GM12878 (cell line): Measurements from ENCODE around the gene GPR171. TPM values are rescaled to one million over a fixed set of nuclear protein-coding genes. Genes with fewer than 3 reads are reported as not detected.

Experiments
- ATAC-seq: fragments of 200-7000 bp; cut with Tn5 transposase; 3 replicates; pipeline ENCODE4 v1.9.1; 2020; ENCODE audit warnings: mild to moderate bottlenecking, moderate library complexity
- BruUV-seq: library from RNA; stranded (reverse); fragments of 400-500 nt; replicated peaks from 2 replicates; lab custom pipeline; 2021; lab: Mats Ljungman, UMichigan
- CTCF ChIA-PET: fragments of 300-600 bp; sonication (Branson Sonifier 250); formaldehyde crosslinking; extraction: SDS; loops from one replicate; lab custom pipeline; 2021; ENCODE audit warnings: inconsistent platforms; lab: Yijun Ruan, JAX
- POLR2A ChIA-PET: fragments of 350-600 bp; formaldehyde crosslinking; extraction: SDS; loops from one replicate; lab custom pipeline; 2021; ENCODE audit warnings: inconsistent platforms; lab: Charles Lee
- RAD21 ChIA-PET: fragments of 300-600 bp; sonication (Branson Sonifier 250); formaldehyde crosslinking; loops from one replicate; lab custom pipeline; 2023; ENCODE audit warnings: antibody characterized with exemption; ENCODE audit not compliant: unreplicated experiment; lab: Charles Lee
- SMC1A ChIA-PET: fragments of 300-600 bp; sonication (Branson Sonifier 250); formaldehyde crosslinking; loops from one replicate; lab custom pipeline; 2023; ENCODE audit not compliant: unreplicated experiment, uncharacterized antibody; lab: Charles Lee
- DNase-seq: peaks from one replicate; pipeline ENCODE4 v3.0.0-alpha.2; 2011; ENCODE audit warnings: low read depth, low spot score
- FAIRE-seq: peaks from 3 replicates; lab custom pipeline; 2011; peaks lifted over from hg19 to GRCh38; lab: Jason Lieb, UNC
- H2AFZ ChIP-seq: 2 replicates; pipeline ENCODE4 v1.6.0; 2011; ENCODE audit warnings: low read depth, low read length, control low read depth; ENCODE audit not compliant: control insufficient read depth
- H3K27ac ChIP-seq: 2 replicates; pipeline ENCODE4 v1.5.1; 2011; ENCODE audit warnings: control low read depth; ENCODE audit not compliant: control insufficient read depth, insufficient read depth
- H3K27me3 ChIP-seq, 2 experiments: replicated peaks in 1 of 2; 2 replicates each; pipeline versions ENCODE4 v1.6.0 to v1.6.1; 2011; ENCODE audit warnings: low read length in 1 of 2; ENCODE audit not compliant: control insufficient read depth in 2 of 2, insufficient read depth in 2 of 2
- H3K36me3 ChIP-seq, 2 experiments: 2 replicates each; pipeline ENCODE4 v1.5.1; 2011; ENCODE audit warnings: low read length in 1 of 2; ENCODE audit not compliant: control insufficient read depth in 2 of 2, insufficient read depth in 2 of 2
- H3K4me1 ChIP-seq: 2 replicates; pipeline ENCODE4 v1.6.1; 2011; ENCODE audit warnings: mild to moderate bottlenecking, low read length, moderate library complexity, mixed read lengths; ENCODE audit not compliant: control insufficient read depth, insufficient read depth
- H3K4me2 ChIP-seq: 2 replicates; pipeline ENCODE4 v1.6.0; 2011; ENCODE audit warnings: control low read depth; ENCODE audit not compliant: control insufficient read depth, insufficient read depth
- H3K4me3 ChIP-seq: fragments of 200-600 bp; sonication (generic); 2 replicates; pipeline ENCODE4 v1.5.1; 2016
- H3K79me2 ChIP-seq: 2 replicates; pipeline ENCODE4 v1.6.0; 2011; ENCODE audit warnings: low read length; ENCODE audit not compliant: control insufficient read depth, insufficient read depth
- H3K9ac ChIP-seq: 2 replicates; pipeline ENCODE4 v1.8.0; 2011; ENCODE audit warnings: low read length, control low read depth, mixed read lengths; ENCODE audit not compliant: control insufficient read depth, insufficient read depth
- H3K9me3 ChIP-seq: replicated peaks from 3 replicates; pipeline ENCODE4 v1.5.1; 2011; ENCODE audit warnings: mild to moderate bottlenecking, low read length; ENCODE audit not compliant: control insufficient read depth, insufficient read depth
- H4K20me1 ChIP-seq: 2 replicates; pipeline ENCODE4 v1.6.0; 2011; ENCODE audit not compliant: control insufficient read depth, insufficient read depth
- CBX5 ChIP-seq: sonication (generic); IDR thresholded peaks from 2 replicates; pipeline ENCODE4 v1.6.1; 2016; ENCODE audit warnings: low read depth, moderate library complexity, mild to moderate bottlenecking, inconsistent platforms
- CHD2 ChIP-seq: IDR thresholded peaks from 2 replicates; pipeline ENCODE4 v1.6.1; 2011; ENCODE audit warnings: low read depth, low read length, improper control_type of control experiment, borderline replicate concordance
- IKZF2 ChIP-seq, 2 experiments: fragments of 450-650 bp; IDR thresholded peaks; 2 replicates each; pipeline ENCODE4 v1.6.1; 2017; ENCODE audit warnings: mild to moderate bottlenecking in 2 of 2, moderate library complexity in 2 of 2
- MEF2A ChIP-seq: IDR thresholded peaks from 2 replicates; pipeline ENCODE4 v1.6.1; 2011; ENCODE audit warnings: low read depth, mild to moderate bottlenecking, low read length, moderate library complexity; ENCODE audit not compliant: insufficient read depth
- MYB ChIP-seq: fragments of 150-350 bp; IDR thresholded peaks from 2 replicates; pipeline ENCODE4 v1.6.1; 2014; ENCODE audit warnings: mild to moderate bottlenecking, low read depth, low read length, borderline replicate concordance
- SIX5 ChIP-seq: IDR thresholded peaks from 2 replicates; pipeline ENCODE4 v1.6.1; 2011; ENCODE audit warnings: mild to moderate bottlenecking, low read depth, low read length, moderate library complexity; ENCODE audit not compliant: severe bottlenecking
- SRF ChIP-seq, 2 experiments: IDR thresholded peaks; 2 replicates each; pipeline ENCODE4 v1.6.1; 2011; ENCODE audit warnings: low read depth in 2 of 2, low read length in 2 of 2, mild to moderate bottlenecking in 1 of 2, moderate library complexity in 1 of 2
- TCF12 ChIP-seq: IDR thresholded peaks from 2 replicates; pipeline ENCODE4 v1.6.1; 2011; ENCODE audit warnings: low read depth, mild to moderate bottlenecking, low read length
- ZNF592 ChIP-seq: fragments of 450-650 bp; IDR thresholded peaks from 2 replicates; pipeline ENCODE4 v1.6.1; 2017; ENCODE audit warnings: mild to moderate bottlenecking, moderate library complexity
- ZNF687 ChIP-seq: fragments of 450-650 bp; IDR thresholded peaks from 2 replicates; pipeline ENCODE4 v1.6.1; 2017; ENCODE audit warnings: mild to moderate bottlenecking, moderate library complexity
- WGBS: methylation state at CpG from one replicate; pipeline ENCODE4 v1.1.6; 2016; ENCODE audit warnings: low lambda C conversion rate; ENCODE audit not compliant: insufficient replicate concordance, insufficient coverage; ENCODE audit errors: missing lambda C conversion rate; 5-methylcytosine and 5-hydroxymethylcytosine counted together
- in situ Hi-C: fragments of 300-500 bp; cut with MboI; formaldehyde crosslinking; loops from 9 replicates; pipeline ENCODE4 v1.14.3; 2018; ENCODE audit warnings: mixed read lengths
- intact Hi-C: fragments of 100-400 bp; cut with micrococcal nuclease; formaldehyde crosslinking; loops from one replicate; pipeline ENCODE4 v1.14.2; 2022; ENCODE audit not compliant: unreplicated experiment
- polyA plus RNA-seq, 11 experiments: library from polyadenylated mRNA; depleted of rRNA in 4 of 11; unstranded in 6 of 11; stranded (reverse) in 5 of 11; fragments of >200 nt; fragmentation: Nextera tagmentation in 4 of 11; fragmentation: Illumina TruSeq in 1 of 11; extraction: Ambion mirVana in 4 of 11; extraction: Trizol in 1 of 11; gene quantifications; 1 replicate in 1 of 11; 2 replicates in 10 of 11; pipeline versions ENCODE4 v1.2.1 to v1.2.3, GENCODE V29; 2011 to 2016; ENCODE audit warnings: inconsistent platforms in 2 of 11, missing spikeins in 2 of 11, low read depth in 1 of 11
- total RNA-seq, 4 experiments: library from RNA; depleted of rRNA in 3 of 4; stranded (reverse); fragments of >200 nt in 3 of 4; fragmentation: Illumina TruSeq in 1 of 4; extraction: Trizol in 1 of 4; gene quantifications; 2 replicates each; pipeline versions ENCODE4 v1.2.1 to v1.2.3, GENCODE V29; 2013 to 2021
- TF ChIP-seq, protein P1 (sequence below): fragments of 450-650 bp; IDR thresholded peaks from 2 replicates; pipeline ENCODE4 v1.6.1; 2017; ENCODE audit warnings: low read depth, mild to moderate bottlenecking, moderate library complexity

GPR171 gene
- total and polyA plus RNA-seq, 10 of the 15 experiments (the other 5 are each of a cell fraction or from before 2014, with no cell fraction given), result 0.05 to 0.07 TPM; not detected in 8

GRCh38 chr3:151196434-151196833 is 6.6 kb downstream of the GPR171 start (continued):
- no peak for TF ChIP-seq ZNF687
- TF ChIP-seq MYB, result no peak

- ATAC-seq, result no peak
- Histone ChIP-seq H3K9ac (no peak overlapping the region), H3K79me2 (no peaks in the 10 kb centered on the region), H4K20me1 (no peaks in the 10 kb centered on the region), H3K4me2 (no peak overlapping the region), H3K27ac (no peak overlapping the region), H3K27me3 (no peaks in the 10 kb centered on the region; a peak in 1 of 4 replicates), H3K4me3 (no peak overlapping the region), H2AFZ (no peak overlapping the region), H3K36me3 (no peaks in the 10 kb centered on the region), H3K9me3 (no peaks in the 10 kb centered on the region), H3K4me1 (no peaks in the 10 kb centered on the region)
- WGBS, result 59% methylated on average over 1 of the region's 1 CpG
- SMC1A ChIA-PET, result interaction anchor here (1.4 to 1.5 kb wide), 2 partner anchors 11 to 12 kb away, joined by 3 to 5 read pairs; no protein-coding TSS in a partner anchor
- POLR2A ChIA-PET, result no interaction called here
- TF ChIP-seq TCF12, result no peak
- TF ChIP-seq MEF2A, result no peak
- no peak for TF ChIP-seq SRF (IDR thresholded peaks at IDR 0.05; ENCODE audit: low read depth in 2 of 2, low read length in 2 of 2)
- TF ChIP-seq IKZF2 (IDR thresholded peaks at IDR 0.05), result no peak
- TF ChIP-seq, protein P1, sequence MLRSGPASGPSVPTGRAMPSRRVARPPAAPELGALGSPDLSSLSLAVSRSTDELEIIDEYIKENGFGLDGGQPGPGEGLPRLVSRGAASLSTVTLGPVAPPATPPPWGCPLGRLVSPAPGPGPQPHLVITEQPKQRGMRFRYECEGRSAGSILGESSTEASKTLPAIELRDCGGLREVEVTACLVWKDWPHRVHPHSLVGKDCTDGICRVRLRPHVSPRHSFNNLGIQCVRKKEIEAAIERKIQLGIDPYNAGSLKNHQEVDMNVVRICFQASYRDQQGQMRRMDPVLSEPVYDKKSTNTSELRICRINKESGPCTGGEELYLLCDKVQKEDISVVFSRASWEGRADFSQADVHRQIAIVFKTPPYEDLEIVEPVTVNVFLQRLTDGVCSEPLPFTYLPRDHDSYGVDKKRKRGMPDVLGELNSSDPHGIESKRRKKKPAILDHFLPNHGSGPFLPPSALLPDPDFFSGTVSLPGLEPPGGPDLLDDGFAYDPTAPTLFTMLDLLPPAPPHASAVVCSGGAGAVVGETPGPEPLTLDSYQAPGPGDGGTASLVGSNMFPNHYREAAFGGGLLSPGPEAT, result no peak
- TF ChIP-seq CBX5, result no peak
- no peak for TF ChIP-seq SIX5
- no peak for TF ChIP-seq CHD2
- no peak for TF ChIP-seq ZNF592
- no peak for DNase-seq
- FAIRE-seq, result no peak
- intact Hi-C loops (no loop called here), in situ Hi-C loops (no loop called here)
- no TSS peak for BruUV-seq
- CTCF ChIA-PET, result interaction anchor here (0.6 to 1.2 kb wide), 2 partner anchors 27 to 32 kb away, joined by 3 to 4 read pairs; no protein-coding TSS in a partner anchor
- RAD21 ChIA-PET, result no interaction called here
These were observed 7.2 kb downstream of the GPR171 start for GRCh38 chr3:151195826-151196225.
